ENCODE data around the gene CTF1. TPM values are rescaled to one million over a fixed set of nuclear protein-coding genes. Genes with fewer than 3 reads are reported as not detected.

CTF1 gene
- total RNA-seq, 1 donor from 2014 or later, result 4.2 TPM

DNA sequence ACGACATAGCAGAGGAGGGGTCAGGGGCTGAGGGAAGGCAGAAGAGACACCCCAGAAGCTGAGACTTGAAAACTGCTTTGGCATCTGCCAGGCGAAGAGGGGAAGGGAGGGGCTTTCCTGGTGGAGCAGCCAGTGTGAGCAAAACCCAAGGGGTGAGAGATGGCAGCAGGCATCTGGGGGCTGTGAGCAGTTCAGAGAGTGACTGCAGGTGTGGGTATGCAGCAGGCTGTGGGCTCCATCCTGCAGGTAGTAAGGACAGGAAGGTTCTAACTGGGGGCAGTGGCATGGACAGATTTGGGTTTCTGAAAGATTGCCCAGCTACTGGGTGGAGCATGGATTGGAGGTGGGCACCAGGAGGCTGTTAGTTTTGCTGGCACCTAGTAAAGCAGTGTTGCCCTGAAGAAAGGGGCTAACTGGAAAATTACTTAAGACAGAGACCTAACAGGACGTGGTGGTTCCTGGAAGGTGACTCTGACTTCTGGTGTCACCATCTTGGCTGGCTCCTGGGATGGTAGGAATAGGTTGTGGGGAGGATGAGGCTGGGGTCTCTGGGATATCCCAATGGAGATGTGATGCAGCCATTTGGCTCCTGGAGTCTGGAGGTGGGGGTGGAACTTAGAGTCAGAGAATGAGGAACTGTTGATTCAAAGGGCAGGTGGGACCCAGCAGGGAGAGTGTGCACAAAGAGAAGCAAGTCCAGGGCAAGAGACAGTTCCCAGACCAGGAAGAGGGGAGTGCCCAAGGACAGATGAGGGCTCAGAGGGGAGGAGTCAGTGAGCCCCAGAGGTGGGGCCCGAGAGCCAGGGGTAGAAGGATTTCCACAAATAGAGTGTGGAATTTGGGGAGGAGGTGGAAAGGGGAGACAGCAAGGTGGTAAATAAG, 13.7 kb upstream of the CTF1 start:
- no peaks in the 10 kb centered on the region for H3K9me3 Mint-ChIP-seq (ENCODE audit: low read depth)
- peak overlapping the region; percentile 24 for H3K27ac Mint-ChIP-seq (ENCODE audit: unreplicated experiment)
- H3K4me3 Mint-ChIP-seq (ENCODE audit: unreplicated experiment), result no peak overlapping the region
- peaks cover 8% of the 10 kb centered on the region for H3K36me3 Mint-ChIP-seq (ENCODE audit: low read depth)
- no peak for DNase-seq (ENCODE audit: low spot score)
- no peaks in the 10 kb centered on the region for H3K27me3 Mint-ChIP-seq (ENCODE audit: low read depth)
- TF ChIP-seq, protein P1, sequence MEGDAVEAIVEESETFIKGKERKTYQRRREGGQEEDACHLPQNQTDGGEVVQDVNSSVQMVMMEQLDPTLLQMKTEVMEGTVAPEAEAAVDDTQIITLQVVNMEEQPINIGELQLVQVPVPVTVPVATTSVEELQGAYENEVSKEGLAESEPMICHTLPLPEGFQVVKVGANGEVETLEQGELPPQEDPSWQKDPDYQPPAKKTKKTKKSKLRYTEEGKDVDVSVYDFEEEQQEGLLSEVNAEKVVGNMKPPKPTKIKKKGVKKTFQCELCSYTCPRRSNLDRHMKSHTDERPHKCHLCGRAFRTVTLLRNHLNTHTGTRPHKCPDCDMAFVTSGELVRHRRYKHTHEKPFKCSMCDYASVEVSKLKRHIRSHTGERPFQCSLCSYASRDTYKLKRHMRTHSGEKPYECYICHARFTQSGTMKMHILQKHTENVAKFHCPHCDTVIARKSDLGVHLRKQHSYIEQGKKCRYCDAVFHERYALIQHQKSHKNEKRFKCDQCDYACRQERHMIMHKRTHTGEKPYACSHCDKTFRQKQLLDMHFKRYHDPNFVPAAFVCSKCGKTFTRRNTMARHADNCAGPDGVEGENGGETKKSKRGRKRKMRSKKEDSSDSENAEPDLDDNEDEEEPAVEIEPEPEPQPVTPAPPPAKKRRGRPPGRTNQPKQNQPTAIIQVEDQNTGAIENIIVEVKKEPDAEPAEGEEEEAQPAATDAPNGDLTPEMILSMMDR (IDR thresholded peaks at IDR 0.05), result no peak
- H3K4me1 Mint-ChIP-seq (ENCODE audit: low read depth), result no peaks in the 10 kb centered on the region

DNA sequence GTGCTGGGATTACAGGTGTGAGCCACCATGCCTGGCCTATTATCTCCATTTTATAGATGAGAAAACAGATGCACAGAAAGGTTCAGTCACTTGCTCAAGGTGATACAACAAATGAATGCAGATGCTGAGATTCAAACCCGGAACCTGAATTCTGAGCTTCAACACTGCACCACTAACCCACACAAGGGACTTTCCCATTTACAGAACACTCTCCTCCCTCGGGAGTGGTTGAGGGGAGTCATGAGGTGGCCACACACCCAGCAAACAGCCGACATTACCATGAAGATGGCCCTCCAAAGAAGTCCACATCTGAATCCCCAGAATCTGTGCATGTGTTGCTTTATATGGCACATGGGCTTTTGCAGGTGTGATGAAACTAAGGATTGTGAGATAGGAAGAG, 11.7 kb upstream of the CTF1 start:
- Mint-ChIP-seq H3K4me3 (ENCODE audit: unreplicated experiment) (no peak overlapping the region), H3K4me1 (ENCODE audit: low read depth) (peaks cover 1% of the 10 kb centered on the region), H3K36me3 (ENCODE audit: low read depth) (peaks cover 12% of the 10 kb centered on the region), H3K9me3 (ENCODE audit: low read depth) (no peaks in the 10 kb centered on the region), H3K27ac (ENCODE audit: unreplicated experiment) (no peak overlapping the region), H3K27me3 (ENCODE audit: low read depth) (no peaks in the 10 kb centered on the region)
- no peak for DNase-seq (ENCODE audit: low spot score)
- TF ChIP-seq, protein P1 (IDR thresholded peaks at IDR 0.05), result no peak

DNA sequence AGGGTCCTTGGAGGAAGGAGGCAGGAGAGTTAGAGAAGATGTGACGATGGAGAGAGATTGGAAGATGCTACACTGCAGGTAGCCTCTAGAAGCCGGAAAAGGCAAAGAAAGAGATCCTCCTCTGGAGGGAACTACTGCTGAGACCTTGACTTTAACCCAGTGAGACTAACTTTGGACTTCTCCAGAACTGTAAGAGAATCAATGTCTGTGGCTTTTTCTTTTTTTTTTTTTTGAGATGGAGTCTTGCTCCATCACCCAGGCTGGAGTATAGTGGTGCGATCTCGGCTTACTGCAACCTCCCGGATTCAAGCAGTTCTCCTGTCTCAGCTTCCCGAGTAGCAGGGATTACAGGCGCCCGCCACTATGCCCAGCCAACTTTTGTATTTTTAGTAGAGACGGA, 11.2 kb upstream of the CTF1 start:
- Mint-ChIP-seq H3K27me3 (ENCODE audit: low read depth) (no peaks in the 10 kb centered on the region), H3K4me1 (ENCODE audit: low read depth) (peaks cover 3% of the 10 kb centered on the region), H3K36me3 (ENCODE audit: low read depth) (peaks cover 14% of the 10 kb centered on the region), H3K4me3 (ENCODE audit: unreplicated experiment) (no peak overlapping the region), H3K27ac (ENCODE audit: unreplicated experiment) (no peak overlapping the region), H3K9me3 (ENCODE audit: low read depth) (no peaks in the 10 kb centered on the region)
- no peak for DNase-seq (ENCODE audit: low spot score)
- TF ChIP-seq, protein P1 (IDR thresholded peaks at IDR 0.05), result no peak

DNA sequence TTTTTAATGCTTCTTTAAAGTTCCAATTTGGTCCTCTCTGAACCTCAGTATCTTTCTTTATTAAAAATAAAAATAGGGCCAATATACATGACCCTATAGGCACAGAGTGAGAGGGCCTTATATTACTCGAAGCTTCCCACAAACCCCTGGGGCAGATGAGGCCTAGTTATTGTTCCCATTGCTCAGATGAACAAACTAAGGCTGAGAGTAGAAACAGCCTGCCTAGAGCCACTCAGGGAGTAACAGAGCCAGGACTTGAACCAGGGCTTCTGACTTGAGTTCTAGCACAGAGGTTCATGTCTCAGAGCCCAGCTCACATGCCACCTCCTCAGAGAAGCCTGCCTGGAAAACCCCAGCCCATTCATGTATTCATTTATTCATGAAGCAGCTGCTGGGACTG, 10.3 kb upstream of the CTF1 start:
- TF ChIP-seq, protein P1 (IDR thresholded peaks at IDR 0.05), result no peak
- Mint-ChIP-seq H3K4me3 (ENCODE audit: unreplicated experiment) (no peak overlapping the region), H3K9me3 (ENCODE audit: low read depth) (no peaks in the 10 kb centered on the region), H3K36me3 (ENCODE audit: low read depth) (peaks cover 14% of the 10 kb centered on the region), H3K27me3 (ENCODE audit: low read depth) (no peaks in the 10 kb centered on the region), H3K27ac (ENCODE audit: unreplicated experiment) (no peak overlapping the region), H3K4me1 (ENCODE audit: low read depth) (peaks cover 3% of the 10 kb centered on the region)
- DNase-seq (ENCODE audit: low spot score), result no peak

DNA sequence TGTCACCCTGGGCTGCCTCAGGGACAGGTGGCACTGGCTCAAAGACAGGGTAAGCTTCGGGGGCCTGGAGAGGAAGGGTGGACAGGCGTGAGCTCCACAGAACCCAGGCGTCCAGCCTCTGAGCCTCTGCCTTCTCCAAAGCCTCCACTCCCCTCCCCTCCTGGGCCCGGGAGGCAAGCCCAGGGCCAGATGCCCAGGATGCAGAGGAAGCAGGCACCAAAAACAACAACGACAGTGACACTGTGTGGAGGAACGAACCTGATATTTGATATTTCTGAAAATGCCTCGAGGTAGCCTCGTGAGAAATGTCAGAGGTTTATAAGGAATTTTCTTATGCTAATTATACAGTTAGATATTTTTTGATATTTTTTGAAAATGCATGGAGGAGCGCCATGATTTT, 8.5 kb upstream of the CTF1 start:
- TF ChIP-seq, protein P1 (IDR thresholded peaks at IDR 0.05), result no peak
- no peaks in the 10 kb centered on the region for H3K9me3 Mint-ChIP-seq (ENCODE audit: low read depth)
- H3K4me3 Mint-ChIP-seq (ENCODE audit: unreplicated experiment), result no peak overlapping the region
- peaks cover 13% of the 10 kb centered on the region for H3K36me3 Mint-ChIP-seq (ENCODE audit: low read depth)
- H3K27ac Mint-ChIP-seq (ENCODE audit: unreplicated experiment), result no peak overlapping the region
- DNase-seq (ENCODE audit: low spot score), result no peak
- no peaks in the 10 kb centered on the region for H3K27me3 Mint-ChIP-seq (ENCODE audit: low read depth)
- peaks cover 10% of the 10 kb centered on the region for H3K4me1 Mint-ChIP-seq (ENCODE audit: low read depth)

Data from chondrocyte (in vitro differentiated cells).